H9 (cell line): Measurements from ENCODE around the gene GRWD1. TPM values are rescaled to one million over a fixed set of nuclear protein-coding genes. Genes with fewer than 3 reads are reported as not detected.
"Not testable (repeated sequence)": the region's sequence is repeated elsewhere in the genome, so short reads cannot be mapped to it uniquely, and the experiment has no call there.

ENCODE experiments used
- DNase-seq: peaks from one replicate; pipeline ENCODE4 v3.0.0-alpha.2; 2017
- H2AFZ ChIP-seq: one replicate; pipeline ENCODE4 v1.6.1; 2013; ENCODE audit warnings: mild to moderate bottlenecking, low read length, control low read depth, moderate library complexity
- H2AK5ac ChIP-seq: 2 replicates; pipeline ENCODE4 v1.6.1; 2013; ENCODE audit warnings: low read length, control low read depth, mixed read lengths; ENCODE audit not compliant: insufficient read length
- H2BK120ac ChIP-seq: one replicate; pipeline ENCODE4 v1.6.1; 2013; ENCODE audit warnings: low read depth, mild to moderate bottlenecking, low read length, control low read depth, inconsistent platforms; ENCODE audit not compliant: poor library complexity, severe bottlenecking
- H2BK12ac ChIP-seq: 2 replicates; pipeline ENCODE4 v1.6.1; 2013; ENCODE audit warnings: low read length, control low read depth, mixed read lengths, low read depth; ENCODE audit not compliant: insufficient read length
- H2BK15ac ChIP-seq: 2 replicates; pipeline ENCODE4 v1.6.1; 2013; ENCODE audit warnings: low read depth, low read length, control low read depth
- H2BK20ac ChIP-seq: one replicate; pipeline ENCODE4 v1.6.1; 2013; ENCODE audit warnings: low read depth, mild to moderate bottlenecking, low read length, control low read depth, inconsistent platforms; ENCODE audit not compliant: poor library complexity, severe bottlenecking
- H2BK5ac ChIP-seq: 2 replicates; pipeline ENCODE4 v1.6.1; 2013; ENCODE audit warnings: low read length, control low read depth, mixed read lengths; ENCODE audit not compliant: insufficient read length
- H3K14ac ChIP-seq: 2 replicates; pipeline ENCODE4 v1.6.1; 2013; ENCODE audit warnings: low read length, control low read depth; ENCODE audit not compliant: insufficient read depth
- H3K18ac ChIP-seq: 2 replicates; pipeline ENCODE4 v1.6.1; 2013; ENCODE audit warnings: low read depth, mild to moderate bottlenecking, mixed read lengths, low read length, control low read depth; ENCODE audit not compliant: insufficient read length
- H3K23ac ChIP-seq: 2 replicates; pipeline ENCODE4 v1.6.1; 2013; ENCODE audit warnings: low read length, control low read depth, mixed read lengths, low read depth; ENCODE audit not compliant: insufficient read length
- H3K23me2 ChIP-seq: 2 replicates; pipeline ENCODE4 v1.6.1; 2013; ENCODE audit warnings: low read depth, mild to moderate bottlenecking, mixed read lengths, low read length, control low read depth; ENCODE audit not compliant: insufficient read length, poor library complexity, severe bottlenecking
- H3K27ac ChIP-seq: 2 replicates; pipeline ENCODE4 v1.5.1; 2013; ENCODE audit warnings: low read length, control low read depth, mixed read lengths, low read depth; ENCODE audit not compliant: insufficient read length
- H3K27me3 ChIP-seq: 2 replicates; pipeline ENCODE4 v1.6.1; 2013; ENCODE audit warnings: low read length, control low read depth, inconsistent platforms; ENCODE audit not compliant: insufficient read depth
- H3K4ac ChIP-seq: 2 replicates; pipeline ENCODE4 v1.6.1; 2013; ENCODE audit warnings: low read depth, mild to moderate bottlenecking, control low read depth, inconsistent platforms, low read length, moderate library complexity
- H3K4me1 ChIP-seq: 2 replicates; pipeline ENCODE4 v1.6.1; 2013; ENCODE audit warnings: low read length, control low read depth, inconsistent platforms; ENCODE audit not compliant: insufficient read depth
- H3K4me2 ChIP-seq: 2 replicates; pipeline ENCODE4 v1.6.1; 2013; ENCODE audit warnings: low read length, control low read depth, mixed read lengths; ENCODE audit not compliant: insufficient read length, insufficient read depth
- H3K56ac ChIP-seq: 2 replicates; pipeline ENCODE4 v1.6.1; 2013; ENCODE audit warnings: low read depth, mild to moderate bottlenecking, mixed read lengths, low read length, control low read depth; ENCODE audit not compliant: insufficient read length
- H3K79me1 ChIP-seq: 2 replicates; pipeline ENCODE4 v1.6.1; 2013; ENCODE audit warnings: low read depth, mild to moderate bottlenecking, moderate library complexity, low read length, control low read depth, inconsistent platforms; ENCODE audit not compliant: insufficient read depth, poor library complexity, severe bottlenecking
- H3K79me2 ChIP-seq: 2 replicates; pipeline ENCODE4 v1.6.1; 2013; ENCODE audit warnings: low read length, control low read depth, inconsistent platforms; ENCODE audit not compliant: insufficient read depth
- H3K9ac ChIP-seq: 2 replicates; pipeline ENCODE4 v1.6.1; 2013; ENCODE audit warnings: low read length, control low read depth, mixed read lengths; ENCODE audit not compliant: insufficient read length; ENCODE audit errors: extremely low read depth
- H3K9me3 ChIP-seq: one replicate; pipeline ENCODE4 v1.6.1; 2013; ENCODE audit warnings: low read depth, low read length, inconsistent platforms; ENCODE audit not compliant: control insufficient read depth
- H3T11ph ChIP-seq: one replicate; pipeline ENCODE4 v1.6.1; 2013; ENCODE audit warnings: mild to moderate bottlenecking, low read length, control low read depth, inconsistent platforms
- H4K20me1 ChIP-seq: one replicate; pipeline ENCODE4 v1.6.1; 2013; ENCODE audit not compliant: control insufficient read depth, insufficient read length, insufficient read depth
- H4K5ac ChIP-seq: 2 replicates; pipeline ENCODE4 v1.6.1; 2013; ENCODE audit warnings: low read depth, mild to moderate bottlenecking, mixed read lengths, low read length, control low read depth; ENCODE audit not compliant: insufficient read length
- H4K8ac ChIP-seq: replicated peaks from 2 replicates; pipeline ENCODE4 v1.6.1; 2013; ENCODE audit warnings: low read length, control low read depth, mixed read lengths, low read depth; ENCODE audit not compliant: insufficient read length
- H4K91ac ChIP-seq: 2 replicates; pipeline ENCODE4 v1.6.1; 2013; ENCODE audit warnings: low read depth, mild to moderate bottlenecking, moderate library complexity, mixed read lengths, low read length, control low read depth; ENCODE audit not compliant: insufficient read length
- H3K27ac Mint-ChIP-seq, 3 experiments: 2 replicates in 2 of 3; 3 replicates in 1 of 3; pipeline ENCODE4 v1.8.0; 2020 to 2021; ENCODE audit warnings: mixed read lengths in 3 of 3, mild to moderate bottlenecking in 1 of 3, moderate library complexity in 1 of 3
- H3K27me3 Mint-ChIP-seq: 2 replicates; pipeline ENCODE4 v1.8.0; 2021; ENCODE audit warnings: low read depth, mild to moderate bottlenecking, moderate library complexity, mixed read lengths
- H3K36me3 Mint-ChIP-seq, 3 experiments: 2 replicates in 2 of 3; 3 replicates in 1 of 3; pipeline ENCODE4 v1.8.0; 2020 to 2021; ENCODE audit warnings: low read depth in 3 of 3, mixed read lengths in 3 of 3; ENCODE audit not compliant: insufficient read depth in 1 of 3
- H3K4me1 Mint-ChIP-seq, 2 experiments: 2 replicates each; pipeline ENCODE4 v1.8.0; 2020; ENCODE audit warnings: mixed read lengths in 2 of 2
- H3K4me3 Mint-ChIP-seq, 2 experiments: 2 replicates in 1 of 2; 3 replicates in 1 of 2; pipeline ENCODE4 v1.8.0; 2020 to 2021; ENCODE audit warnings: mild to moderate bottlenecking in 2 of 2, mixed read lengths in 2 of 2, moderate library complexity in 1 of 2
- H3K9me3 Mint-ChIP-seq, 2 experiments: 2 replicates in 1 of 2; 3 replicates in 1 of 2; pipeline ENCODE4 v1.8.0; 2020; ENCODE audit warnings: mild to moderate bottlenecking in 2 of 2, mixed read lengths in 2 of 2, moderate library complexity in 1 of 2
- CTCF ChIP-seq: fragments of 200-600 bp; sonication (generic); conservative IDR thresholded peaks from 3 replicates; pipeline ENCODE4 v1.8.0; 2021; ENCODE audit warnings: antibody characterized with exemption, mild to moderate bottlenecking
- WGBS: extraction: QIAGEN DNeasy Blood & Tissue Kit; methylation state at CpG from one replicate; pipeline ENCODE4 v1.1.7; 2013; ENCODE audit warnings: missing lambda C conversion rate, low lambda C conversion rate, mixed read lengths; ENCODE audit not compliant: insufficient read length; ENCODE audit errors: extremely low coverage; 5-methylcytosine and 5-hydroxymethylcytosine counted together
- total RNA-seq: library from RNA; stranded (reverse); gene quantifications from 2 replicates; pipeline ENCODE4 v1.2.1, GENCODE V29; 2021

GRWD1 gene
- total RNA-seq, 1 experiment from 2014 or later = 92.0 TPM

- no peaks in the 10 kb centered on the region for H3K79me2 ChIP-seq
- Mint-ChIP-seq H3K27me3 (peaks cover 29% of the 10 kb centered on the region), H3K36me3 (peaks cover 6 to 49% (median 31%) of the 10 kb centered on the region in 3 experiments), H3K4me1 (peaks cover 6 to 18% of the 10 kb centered on the region in 2 experiments; a peak in 3 of 4 replicates), H3K4me3 (no peak overlapping the region), H3K9me3 (no peaks in the 10 kb centered on the region), H3K27ac (no peak overlapping the region)
- no peak overlapping the region for H2BK20ac ChIP-seq
- H4K8ac ChIP-seq = no peak overlapping the region
- no peak overlapping the region for H3T11ph ChIP-seq
- H3K9ac ChIP-seq = no peak overlapping the region
- no peaks in the 10 kb centered on the region for H4K20me1 ChIP-seq
- H3K4ac ChIP-seq = no peak overlapping the region
- no peak overlapping the region for H2BK120ac ChIP-seq
- H4K5ac ChIP-seq = no peak overlapping the region
- H3K4me2 ChIP-seq = no peak overlapping the region
- no peak overlapping the region for H3K23ac ChIP-seq
- H3K4me1 ChIP-seq = no peaks in the 10 kb centered on the region
- no peak for TF ChIP-seq CTCF
- H3K18ac ChIP-seq = no peak overlapping the region
- no peak overlapping the region for H3K56ac ChIP-seq
- no peak overlapping the region for H2BK5ac ChIP-seq
- no peak for DNase-seq
- no peak overlapping the region for H2BK12ac ChIP-seq
- H3K9me3 ChIP-seq = no peaks in the 10 kb centered on the region
- no peak overlapping the region for H2AFZ ChIP-seq
- no peak overlapping the region for H3K27ac ChIP-seq
- no peak overlapping the region for H2AK5ac ChIP-seq
- H3K14ac ChIP-seq = no peak overlapping the region
- H3K23me2 ChIP-seq = no peaks in the 10 kb centered on the region
- H2BK15ac ChIP-seq = no peak overlapping the region
- H3K79me1 ChIP-seq = no peaks in the 10 kb centered on the region
- H3K27me3 ChIP-seq = no peaks in the 10 kb centered on the region; the same call in 1 of the 2 replicates
- H4K91ac ChIP-seq = no peak overlapping the region
- no CpG with 5 or more reads among the region's 37 CpGs for WGBS
These were observed 39.3 kb downstream of the GRWD1 start for GRCh38 chr19:48484931-48485612.

- H2AFZ ChIP-seq, H3K56ac ChIP-seq, H3K18ac ChIP-seq, H3K4ac ChIP-seq, H4K8ac ChIP-seq, H2BK5ac ChIP-seq, H3K9me3 Mint-ChIP-seq, H3K9me3 ChIP-seq, H3K4me1 ChIP-seq, H3K9ac ChIP-seq, H4K5ac ChIP-seq, H3K27ac ChIP-seq, H3K23ac ChIP-seq, H2AK5ac ChIP-seq, H2BK12ac ChIP-seq, H2BK120ac ChIP-seq, H3K23me2 ChIP-seq, H3K79me2 ChIP-seq, H3K4me2 ChIP-seq, H3K79me1 ChIP-seq, H3K27ac Mint-ChIP-seq, DNase-seq, H2BK15ac ChIP-seq, H4K91ac ChIP-seq, H3K14ac ChIP-seq, H2BK20ac ChIP-seq, H3K27me3 ChIP-seq, H3T11ph ChIP-seq, H3K4me3 Mint-ChIP-seq, H4K20me1 ChIP-seq: not testable (repeated sequence)
- Mint-ChIP-seq H3K27me3 (peaks cover 32% of the 10 kb centered on the region), H3K36me3 (peaks cover 6 to 40% (median 18%) of the 10 kb centered on the region in 3 experiments), H3K4me1 (peaks cover 15 to 29% of the 10 kb centered on the region in 2 experiments)
- no CpG with 5 or more reads among the region's 10 CpGs for WGBS
These were observed 40.9 kb downstream of the GRWD1 start for GRCh38 chr19:48486706-48487105.
